HUDEP-2 (cell line): Measurements from ENCODE around the gene SULT6B1.

Experiments
- DNase-seq, 76 experiments: peaks; one replicate each; lab custom pipeline; 2025; ENCODE audit not compliant: unreplicated experiment in 76 of 76; lab: John Stamatoyannopoulos, UW

SULT6B1 gene

DNA sequence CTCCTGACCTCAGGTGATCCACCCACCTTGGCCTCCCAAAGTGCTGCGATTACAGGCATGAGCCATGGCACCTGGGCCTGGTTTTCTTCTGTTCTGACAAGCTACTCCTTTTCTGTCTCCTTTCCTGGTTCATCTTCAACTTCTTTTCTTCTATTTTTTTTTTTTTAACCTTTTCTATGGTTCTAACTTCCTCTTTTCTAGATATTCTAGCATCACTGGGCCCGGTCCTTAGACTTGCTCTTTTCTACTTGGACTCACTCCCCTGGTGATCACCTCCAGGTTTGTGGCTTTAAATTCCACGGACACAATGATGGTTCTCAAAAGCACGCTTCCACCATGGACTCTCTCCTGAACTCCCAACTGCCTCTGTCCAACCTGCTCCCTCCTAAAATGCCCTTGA is 33.7 kb downstream of the SULT6B1 start:
- DNase-seq, result no peak

DNA sequence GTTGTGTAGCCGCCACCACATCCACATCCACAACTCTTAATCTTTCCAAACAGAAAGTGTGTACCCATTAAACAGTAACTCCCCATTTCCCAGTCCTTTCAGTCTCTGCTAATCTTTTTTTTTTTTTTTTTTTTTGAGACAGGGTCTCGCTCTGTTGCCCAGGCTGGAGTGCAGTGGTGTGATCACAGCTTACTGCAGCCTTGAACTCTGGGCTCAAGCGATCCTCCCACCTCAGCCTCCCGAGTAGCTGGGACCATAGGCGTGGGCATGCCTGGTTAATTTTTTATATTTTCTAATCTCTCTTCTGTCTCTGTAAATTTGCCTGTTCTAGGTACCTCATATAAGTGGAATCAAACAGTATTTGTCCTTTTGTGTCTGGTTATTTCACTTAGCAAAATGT is 35.2 kb downstream of the SULT6B1 start:
- DNase-seq, result no peak

DNA sequence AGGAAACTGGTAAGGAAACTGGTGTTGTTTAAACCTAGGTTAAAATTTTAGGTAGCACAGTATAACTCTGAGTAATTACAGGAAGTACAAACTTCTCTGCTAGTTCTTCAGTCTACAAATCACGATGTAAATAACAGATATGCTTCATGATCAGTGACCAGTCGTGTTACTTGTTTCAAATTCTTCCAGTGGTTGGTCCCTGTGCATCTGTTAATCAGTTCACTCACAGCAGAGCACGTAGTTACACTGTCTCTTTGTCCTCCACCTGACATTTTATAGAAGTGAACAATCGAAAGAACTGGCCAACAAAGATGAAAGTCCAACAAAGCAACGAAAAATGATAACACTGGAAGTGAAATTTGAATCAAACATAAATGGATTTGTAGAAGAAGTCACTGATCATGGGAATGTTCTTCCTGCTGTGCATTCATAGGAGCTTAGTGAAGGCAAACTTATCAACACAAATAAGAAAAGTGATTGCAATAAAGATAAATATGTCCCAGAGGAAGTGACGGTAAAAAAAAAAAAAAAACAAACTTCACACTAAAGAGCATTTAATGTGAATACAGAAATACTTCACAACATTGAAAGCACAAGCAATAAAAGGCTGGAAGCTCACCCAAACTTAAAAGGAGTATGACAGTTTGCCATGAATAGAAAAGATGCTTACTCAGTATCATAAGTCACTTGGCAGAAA is 38.7 kb downstream of the SULT6B1 start:
- no peak for DNase-seq

DNA sequence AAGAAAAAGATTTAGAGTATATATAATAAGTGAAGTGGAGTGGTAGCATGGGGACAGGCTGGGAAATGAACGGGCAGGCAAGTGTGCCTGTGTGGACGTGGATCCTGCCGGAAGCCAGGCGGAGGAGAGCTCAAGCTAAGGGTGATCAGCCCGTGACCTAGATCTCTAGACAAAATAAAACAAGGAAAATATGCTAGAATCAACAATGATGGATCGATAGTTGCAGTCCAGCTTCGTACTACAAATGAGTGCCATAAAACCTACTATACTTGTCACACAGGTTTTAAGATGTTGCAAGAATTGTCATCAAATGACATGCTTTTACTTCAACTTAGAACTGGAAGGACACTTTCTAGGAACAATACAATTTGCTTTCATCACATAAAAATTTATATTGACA is 40.1 kb downstream of the SULT6B1 start:
- DNase-seq, result no peak

DNA sequence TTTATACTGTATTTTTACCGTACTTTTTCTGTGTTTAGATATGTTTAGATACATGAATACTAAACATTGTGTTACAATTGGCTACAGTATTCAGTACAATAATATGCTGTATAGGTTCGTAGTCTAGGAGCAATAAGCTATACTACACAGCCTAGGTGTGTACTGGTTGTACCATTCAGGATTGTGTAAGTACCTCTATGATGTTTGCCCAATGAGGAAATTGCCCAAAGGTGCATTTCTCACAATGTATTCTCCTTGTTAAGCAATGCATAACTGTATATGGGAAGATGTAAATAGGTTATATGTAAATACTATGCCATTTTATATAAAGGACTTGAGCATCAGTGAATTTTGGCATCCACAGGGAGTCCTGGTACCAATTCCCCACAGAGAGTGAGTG is 42.4 kb downstream of the SULT6B1 start:
- no peak for DNase-seq

DNA sequence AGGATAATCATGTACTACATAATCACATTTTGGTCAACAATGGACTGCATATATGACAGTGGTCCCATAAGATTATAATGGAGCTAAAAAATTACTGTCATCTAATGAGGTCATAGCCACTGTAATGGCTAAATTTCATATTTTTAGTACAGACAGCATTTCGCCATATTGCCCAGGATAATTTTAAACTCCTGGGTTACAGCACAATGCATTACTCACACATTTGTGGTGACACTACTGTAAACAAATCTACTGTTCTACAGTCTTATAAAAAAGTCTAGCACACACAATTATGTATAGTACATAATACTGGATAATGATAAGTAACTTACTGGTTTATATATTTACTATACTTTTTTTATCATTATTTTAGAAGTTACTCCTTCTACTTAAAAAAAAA is 44.5 kb downstream of the SULT6B1 start:
- DNase-seq, result no peak

DNA sequence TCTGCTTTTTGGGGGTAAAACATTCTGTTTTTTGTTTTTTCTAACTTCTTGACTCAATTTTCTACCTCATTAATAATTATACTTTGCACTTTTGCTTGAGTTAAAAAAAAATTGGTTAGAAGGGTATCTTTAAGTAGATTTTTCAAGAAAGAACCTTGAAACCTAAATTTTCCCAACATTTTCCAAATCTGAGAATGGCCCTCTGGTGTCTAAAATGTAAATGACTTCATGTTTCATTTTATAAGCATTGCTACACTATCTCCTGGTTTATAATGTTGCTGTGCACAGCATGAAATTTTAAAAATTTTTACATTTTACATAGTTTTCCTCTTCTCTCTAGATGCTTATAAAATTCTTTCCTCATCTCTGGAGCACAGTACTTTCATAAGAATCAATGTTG is 45.9 kb downstream of the SULT6B1 start:
- DNase-seq, result no peak

DNA sequence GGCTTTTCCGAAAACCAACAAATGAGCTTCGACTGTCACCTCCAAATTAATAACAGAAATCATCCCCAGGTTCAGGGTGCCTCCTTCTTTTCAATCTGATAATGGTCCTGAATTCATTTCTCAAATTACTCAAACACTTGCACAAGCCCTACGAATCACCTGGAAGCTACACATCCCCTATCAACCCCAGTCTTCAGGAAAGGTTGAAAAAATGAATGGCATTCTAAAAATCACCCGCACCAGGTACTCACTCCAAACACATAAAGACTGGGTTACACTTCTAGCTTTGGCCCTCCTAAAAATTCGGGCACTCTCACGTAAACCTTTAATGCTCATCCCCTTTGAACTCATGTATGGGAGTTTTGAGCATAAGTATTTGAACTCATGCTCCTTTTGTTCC is 55.6 kb downstream of the SULT6B1 start:
- no peak for DNase-seq

DNA sequence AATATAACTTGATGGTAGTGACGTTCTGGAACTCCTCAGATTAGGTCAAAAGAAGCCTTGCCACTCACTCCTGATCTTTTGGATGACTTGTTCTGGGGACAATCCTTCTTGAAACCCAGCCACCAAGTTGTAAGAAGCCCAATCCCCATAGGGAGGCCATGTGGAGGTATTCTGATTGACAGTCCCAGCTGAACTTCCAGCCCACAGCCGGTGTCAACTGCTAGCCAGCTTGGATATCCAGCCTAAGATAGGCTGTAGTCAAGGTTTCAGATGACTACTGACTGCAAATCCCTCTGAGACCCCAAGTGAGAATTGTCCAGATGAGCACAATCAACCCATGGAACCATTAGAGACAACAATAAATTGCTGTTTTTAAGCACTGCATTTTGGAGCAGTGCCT is 63.1 kb downstream of the SULT6B1 start:
- no peak for DNase-seq

DNA sequence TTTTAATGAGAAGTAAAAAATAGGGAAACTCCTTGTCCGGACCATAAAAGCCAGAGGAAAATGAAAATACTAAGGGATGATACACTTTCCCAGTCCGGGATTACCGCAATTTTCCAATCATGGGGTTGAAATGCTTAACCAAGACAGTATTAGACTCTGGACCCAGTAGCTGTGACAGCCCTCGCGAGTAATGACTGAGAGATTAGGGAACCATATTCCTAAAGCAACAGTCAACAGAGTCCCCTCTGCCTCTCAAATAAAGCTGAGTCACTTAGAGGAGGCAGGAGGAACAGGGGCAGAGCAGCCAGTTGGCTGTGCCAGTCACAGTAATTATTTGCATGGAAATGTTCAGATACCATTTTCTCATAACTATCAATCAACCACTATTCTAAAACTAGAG is 69.3 kb downstream of the SULT6B1 start:
- DNase-seq, result peak in 1 of 76 experiments; percentile 1
